Measurements from ENCODE around the gene WNT3A. TPM values are rescaled to one million over a fixed set of nuclear protein-coding genes. Genes with fewer than 3 reads are reported as not detected.
A peak's percentile ranks its signal among the peaks of the same experiment; 100 is the strongest.

WNT3A gene
- total RNA-seq, 1 donor from 2014 or later: not detected

DNA sequence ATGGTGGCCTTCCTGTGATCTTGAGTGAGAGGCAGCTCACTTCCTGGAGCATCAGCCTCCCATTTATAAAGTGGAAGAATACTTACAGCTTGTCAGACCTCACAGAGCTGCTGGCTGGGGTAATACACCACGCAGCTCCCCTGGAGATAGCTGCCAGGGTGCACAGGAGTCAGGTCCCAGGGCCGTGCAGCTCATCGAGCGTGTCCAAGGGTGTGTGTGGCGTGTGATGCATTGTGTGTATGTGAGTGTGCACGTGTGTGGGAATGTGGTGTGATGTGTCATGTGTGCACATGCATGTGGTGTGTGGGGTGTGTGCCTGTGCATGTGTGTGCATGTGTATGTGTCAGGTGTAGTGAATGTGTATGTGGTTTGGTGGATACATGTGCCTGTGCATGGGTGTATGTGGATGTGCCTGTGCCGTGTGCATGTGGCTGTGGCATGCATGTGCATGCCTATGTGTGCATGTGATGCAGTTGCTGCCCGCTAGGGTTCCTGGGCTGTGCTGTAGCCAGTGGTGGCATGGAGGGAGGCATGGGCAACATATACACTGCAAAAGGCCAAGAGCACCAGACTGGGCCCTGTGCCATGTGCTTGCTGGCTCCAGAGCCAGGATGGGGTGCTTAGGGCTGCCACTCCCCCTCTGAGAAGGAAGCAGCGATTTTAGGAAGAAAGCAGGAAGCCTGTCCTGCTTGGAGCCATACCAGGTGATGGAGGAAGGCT, 24.6 kb downstream of the WNT3A start:
- DNase-seq (ENCODE audit: low spot score): no peak

DNA sequence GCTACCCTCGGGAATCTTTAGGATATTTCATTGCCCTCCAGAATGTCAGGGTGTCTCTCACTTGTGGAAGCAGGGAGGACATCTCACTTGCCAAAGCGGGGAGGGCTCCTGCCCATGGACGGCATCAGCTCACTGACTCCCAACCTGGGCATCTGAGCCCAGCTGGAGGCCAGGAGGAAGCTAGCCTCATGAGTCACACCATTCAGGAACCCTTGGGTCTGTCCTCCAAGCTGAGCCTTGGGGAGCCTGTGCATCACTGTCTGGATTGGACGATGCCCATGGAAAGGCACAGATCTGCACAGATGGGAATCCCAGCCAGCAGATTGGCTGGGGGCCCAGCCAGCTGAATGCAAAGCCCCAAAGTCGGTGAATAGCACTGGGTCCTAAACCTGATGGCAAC, 25.2 kb downstream of the WNT3A start:
- no peak for DNase-seq (ENCODE audit: low spot score)

DNA sequence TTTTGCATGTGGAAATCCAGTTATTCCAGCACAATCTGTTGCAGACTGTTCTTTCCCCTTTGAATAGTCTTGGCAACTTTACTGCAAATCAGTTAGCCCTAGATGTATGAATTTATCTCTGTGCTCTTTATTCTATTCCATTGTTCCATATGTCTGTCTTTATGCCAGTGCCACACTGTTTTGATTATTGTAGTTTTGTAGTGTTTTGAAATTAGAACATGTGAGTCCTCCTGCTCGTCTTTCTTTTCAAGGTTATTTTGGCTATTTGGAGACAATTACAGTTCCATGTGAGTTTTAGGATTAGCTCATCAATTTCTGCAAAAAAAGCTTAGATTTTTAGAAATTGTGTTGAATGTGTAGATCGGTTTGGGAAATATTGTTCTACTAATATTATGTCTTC, 26.6 kb downstream of the WNT3A start:
- DNase-seq (ENCODE audit: low spot score): no peak

DNA sequence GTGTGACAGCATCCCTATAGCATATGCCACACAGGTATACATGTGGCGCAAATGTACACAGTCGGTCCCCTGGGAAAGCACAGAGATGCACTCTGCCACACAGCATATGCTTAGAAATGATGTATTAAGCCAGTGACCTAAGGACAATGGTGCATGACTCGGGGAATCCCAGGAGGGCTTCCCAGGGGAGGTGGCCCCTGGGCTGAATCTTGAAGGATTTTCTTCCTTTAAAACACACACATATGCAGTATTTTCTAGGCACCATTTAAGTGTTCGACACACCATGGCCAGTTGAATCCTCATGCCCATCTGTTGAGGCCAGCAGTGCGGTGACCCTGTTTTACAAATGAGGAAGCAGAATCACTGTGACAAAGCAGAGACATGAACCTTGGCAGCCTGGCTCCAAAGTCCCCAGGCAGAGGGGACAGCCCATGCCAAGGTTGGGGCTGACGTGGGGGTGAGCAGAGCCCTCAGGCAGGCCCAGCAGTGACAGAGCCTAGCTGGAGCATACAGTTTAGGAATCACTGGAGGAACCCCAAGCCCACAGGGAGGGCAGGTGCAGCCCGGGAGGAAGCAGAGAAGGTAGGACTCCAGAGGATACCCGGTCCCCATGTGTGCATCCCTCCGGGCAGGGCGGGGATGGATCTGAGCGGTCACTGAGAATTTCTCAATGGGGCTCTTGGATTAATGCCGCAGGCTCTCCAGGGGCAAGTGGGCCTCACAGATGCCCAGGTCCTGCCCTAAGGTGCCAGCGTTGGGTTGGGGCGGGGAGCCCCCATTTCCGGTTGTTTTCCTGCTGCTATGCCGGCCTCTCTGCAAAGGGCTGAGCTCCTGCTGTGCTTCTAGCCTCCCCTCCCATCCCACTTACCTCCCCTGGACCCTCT, 28.4 kb downstream of the WNT3A start:
- no peak for DNase-seq (ENCODE audit: low spot score)

DNA sequence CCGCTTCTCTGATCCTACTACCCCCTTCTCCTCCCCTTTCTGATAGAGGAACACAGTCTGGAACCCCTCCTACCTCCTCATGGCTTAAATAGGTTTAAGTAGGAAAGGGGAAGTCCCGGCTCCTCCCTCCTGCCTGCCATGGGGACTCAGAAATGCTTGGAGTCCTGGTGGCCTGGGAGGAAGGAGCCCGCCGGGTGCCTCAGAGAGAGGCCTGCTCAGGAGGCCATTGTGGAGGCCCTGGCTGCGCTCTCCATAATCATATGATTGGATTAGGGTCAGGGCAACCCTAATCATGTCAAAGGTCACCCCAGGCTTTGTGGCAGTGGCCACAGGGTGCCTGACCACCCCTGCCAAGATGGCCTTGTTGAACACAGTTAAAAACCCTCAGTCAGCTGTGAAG, 29.0 kb downstream of the WNT3A start:
- DNase-seq (ENCODE audit: low spot score): no peak

DNA sequence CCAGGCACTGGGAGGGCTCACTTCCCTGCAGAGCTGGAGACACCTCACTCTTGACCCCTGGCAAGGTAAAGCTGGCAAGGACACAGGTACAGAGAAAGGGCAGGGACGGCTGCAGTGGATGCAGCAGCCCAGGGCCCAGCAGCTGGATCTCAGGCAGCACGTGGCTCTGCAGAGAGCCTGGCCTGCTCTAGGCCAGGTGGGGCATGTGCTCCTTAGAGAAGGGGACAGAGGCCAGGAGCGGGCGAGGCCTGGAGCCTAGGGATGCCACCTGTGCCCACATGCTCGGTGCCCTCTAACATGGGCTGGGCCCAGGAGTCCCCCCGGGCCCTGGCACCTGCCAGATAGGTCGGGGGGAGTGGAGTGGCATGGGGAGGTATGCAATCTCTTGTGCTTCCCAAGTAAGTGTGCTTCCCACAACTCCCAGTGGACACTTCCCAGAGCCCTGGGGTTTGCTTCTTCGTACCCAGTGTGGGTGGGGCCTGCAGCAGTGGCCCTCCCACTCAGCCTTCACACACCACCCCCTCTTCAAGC, 30.0 kb downstream of the WNT3A start:
- no peak for DNase-seq (ENCODE audit: low spot score)

DNA sequence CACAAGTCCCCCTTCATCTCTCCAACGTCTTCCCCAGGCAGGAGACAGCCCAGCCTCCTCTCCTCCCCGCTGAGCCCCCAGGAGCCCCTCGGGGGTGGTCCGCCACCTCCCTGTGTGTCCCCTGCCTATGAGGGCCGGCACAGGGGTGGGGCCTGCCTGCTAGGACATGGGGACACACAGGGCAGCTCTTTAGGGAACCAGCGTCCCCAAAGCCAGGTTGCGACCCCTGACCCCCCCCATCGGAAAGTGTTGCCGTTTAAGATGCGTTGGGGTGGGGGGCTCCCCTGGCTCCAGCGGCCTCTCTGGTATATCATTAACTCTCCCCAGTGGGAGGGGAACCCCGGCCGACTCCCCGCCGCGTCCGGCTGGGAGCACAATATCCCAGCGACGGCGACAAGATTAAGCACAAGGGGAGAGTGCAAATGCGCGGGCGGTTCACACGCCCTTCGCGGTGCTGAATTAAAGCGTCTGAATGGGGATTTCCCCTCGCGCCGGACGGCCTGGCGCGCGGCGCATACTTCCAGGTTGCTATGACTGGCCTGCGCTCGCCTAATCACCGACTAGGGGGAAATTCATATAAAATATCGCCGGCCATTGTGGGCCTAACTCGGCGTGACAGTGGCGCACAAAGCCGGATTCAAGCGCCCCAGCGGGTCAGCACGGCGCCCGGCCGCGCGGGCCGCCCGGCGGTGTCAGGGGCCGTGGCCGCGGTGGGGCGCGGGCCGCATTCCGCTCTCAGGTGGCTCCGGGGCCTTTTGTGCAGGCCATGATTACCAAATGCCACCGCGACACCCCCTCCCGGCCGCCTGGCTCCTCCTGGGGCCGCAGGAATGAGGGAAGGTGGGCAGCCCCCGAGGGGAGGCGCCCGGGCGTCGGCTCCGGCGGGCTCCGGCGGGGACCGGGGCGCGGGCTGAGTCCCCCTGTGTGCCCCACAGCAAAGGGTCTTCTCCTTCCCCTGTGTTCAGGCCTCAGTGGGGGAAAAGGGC, 30.9 kb downstream of the WNT3A start:
- DNase-seq (ENCODE audit: low spot score): no peak

DNA sequence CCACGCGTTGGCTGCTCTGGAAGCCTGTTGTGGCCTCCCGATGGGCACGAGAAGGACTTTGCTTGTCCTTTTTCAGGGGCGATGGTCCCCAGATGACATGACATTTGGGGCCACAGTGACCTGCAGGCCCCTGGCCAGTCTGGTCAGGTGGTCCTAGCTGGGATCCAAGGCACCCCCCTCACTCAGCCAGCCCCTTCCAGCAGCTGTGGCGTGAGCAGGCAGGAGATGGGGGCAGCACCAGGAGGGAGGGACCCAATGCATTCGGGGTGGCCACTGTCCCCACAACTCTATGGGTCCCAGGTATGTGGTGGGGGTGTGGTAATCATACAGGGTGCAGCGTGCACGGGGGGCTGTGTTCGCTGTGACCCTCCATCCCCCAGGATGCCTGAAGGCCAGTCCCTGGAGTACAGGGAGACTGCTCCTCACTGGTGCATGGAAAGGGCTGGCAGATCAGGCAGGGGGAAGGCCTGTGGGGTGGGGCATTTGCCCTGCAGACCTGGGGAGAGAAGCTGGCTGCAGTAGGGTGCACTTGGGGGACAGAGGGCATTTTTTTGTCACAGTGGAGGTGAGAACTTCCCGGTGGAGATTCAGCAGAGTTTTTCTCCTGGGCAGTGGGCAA, 31.7 kb downstream of the WNT3A start:
- no peak for DNase-seq (ENCODE audit: low spot score)

DNA sequence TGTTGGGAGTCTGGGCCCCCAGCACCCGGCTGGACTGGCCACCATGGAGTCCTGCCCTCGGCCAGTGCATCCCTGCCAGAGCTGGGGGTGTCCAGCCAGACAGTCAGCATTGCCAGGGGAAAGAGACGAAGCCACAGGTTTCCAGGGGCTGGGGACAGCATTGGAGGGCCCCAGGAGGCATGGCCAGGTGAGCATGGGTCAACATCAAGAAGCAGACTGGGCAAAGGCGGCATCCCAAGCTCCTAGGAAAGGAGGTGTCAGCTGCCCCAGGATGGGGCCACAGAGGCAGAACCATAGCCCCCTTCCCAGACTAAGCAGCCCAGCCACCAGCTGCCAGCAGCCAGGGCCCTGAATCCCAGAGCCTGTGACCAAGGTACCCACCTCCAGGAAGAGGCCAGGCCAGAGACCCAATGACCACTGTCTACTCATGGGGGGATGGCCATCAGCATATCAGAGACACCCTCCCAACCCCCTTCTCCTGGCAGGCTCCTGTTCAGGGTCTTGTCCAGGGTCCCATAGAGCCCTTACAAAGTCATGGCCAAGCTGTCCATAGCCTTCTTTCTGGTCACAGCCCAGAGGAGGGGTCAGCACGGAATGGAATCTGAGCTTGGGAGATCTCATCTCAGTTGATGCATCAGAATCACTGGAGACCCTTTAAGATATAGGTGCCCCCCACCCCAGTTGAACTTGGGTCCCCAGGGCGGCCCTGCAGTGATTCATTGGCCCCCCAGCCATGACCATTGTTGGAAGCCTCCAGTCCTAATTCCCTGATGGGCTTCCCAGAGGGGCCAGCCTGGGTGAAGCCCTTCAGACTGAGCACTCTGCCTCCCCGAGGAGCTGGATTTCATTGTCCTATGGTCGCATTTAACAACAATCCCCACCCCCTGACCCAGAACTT, 32.5 kb downstream of the WNT3A start:
- no peak for DNase-seq (ENCODE audit: low spot score)

DNA sequence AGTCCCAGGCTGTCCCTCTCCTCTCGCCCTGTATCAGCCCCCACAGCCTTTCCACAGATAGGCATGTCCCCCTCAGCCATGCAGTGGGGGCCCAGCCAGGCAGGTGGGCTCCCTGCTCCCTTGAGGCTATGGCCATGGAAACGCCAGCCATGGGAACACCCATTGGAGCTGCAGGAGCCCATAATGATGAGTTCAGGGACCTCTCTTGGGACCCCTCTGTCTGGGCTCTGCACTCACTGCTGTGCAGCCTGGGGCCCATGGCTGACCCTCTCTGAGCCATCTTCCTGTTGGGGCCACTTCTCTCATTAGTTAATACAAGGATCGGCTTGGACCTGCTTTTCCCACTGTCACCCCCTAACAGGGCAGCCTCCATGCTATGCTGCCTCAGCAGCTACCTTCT, 33.2 kb downstream of the WNT3A start:
- DNase-seq (ENCODE audit: low spot score): no peak

DNA sequence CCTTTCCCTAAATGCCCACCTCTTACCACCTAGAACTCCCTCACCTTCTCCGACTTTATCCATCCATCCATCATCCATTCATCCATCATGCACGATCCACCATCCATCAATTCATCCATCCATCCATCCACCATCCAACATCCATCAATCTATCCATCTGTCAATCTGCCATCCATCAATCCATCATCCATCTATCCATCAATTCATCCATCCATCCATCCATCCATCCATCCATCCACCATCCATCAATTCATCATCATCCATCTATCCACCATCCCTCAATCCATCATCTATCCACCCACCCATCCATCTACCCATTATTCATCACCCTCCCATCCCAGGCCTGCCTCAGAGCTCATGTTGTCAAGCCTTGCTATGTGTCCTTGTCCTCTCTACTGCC, 34.5 kb downstream of the WNT3A start:
- no peak for DNase-seq (ENCODE audit: low spot score)

DNA sequence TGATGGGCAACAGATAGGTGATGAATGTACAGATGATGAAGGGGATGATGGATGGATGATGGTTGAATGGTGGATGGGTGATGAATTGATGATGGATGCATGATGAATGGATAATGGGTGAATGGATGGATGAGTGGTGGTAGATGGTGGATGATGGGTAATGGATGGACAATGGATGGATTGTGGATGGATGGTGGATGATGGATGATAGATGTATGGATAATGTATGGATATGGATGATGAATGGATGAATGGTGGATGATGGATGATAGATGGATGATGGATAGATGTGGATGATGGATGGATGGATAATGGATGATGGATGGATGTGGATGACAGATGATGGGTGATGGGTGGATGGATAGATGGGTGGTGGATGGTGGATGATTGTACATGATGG, 35.7 kb downstream of the WNT3A start:
- no peak for DNase-seq (ENCODE audit: low spot score)

DNA sequence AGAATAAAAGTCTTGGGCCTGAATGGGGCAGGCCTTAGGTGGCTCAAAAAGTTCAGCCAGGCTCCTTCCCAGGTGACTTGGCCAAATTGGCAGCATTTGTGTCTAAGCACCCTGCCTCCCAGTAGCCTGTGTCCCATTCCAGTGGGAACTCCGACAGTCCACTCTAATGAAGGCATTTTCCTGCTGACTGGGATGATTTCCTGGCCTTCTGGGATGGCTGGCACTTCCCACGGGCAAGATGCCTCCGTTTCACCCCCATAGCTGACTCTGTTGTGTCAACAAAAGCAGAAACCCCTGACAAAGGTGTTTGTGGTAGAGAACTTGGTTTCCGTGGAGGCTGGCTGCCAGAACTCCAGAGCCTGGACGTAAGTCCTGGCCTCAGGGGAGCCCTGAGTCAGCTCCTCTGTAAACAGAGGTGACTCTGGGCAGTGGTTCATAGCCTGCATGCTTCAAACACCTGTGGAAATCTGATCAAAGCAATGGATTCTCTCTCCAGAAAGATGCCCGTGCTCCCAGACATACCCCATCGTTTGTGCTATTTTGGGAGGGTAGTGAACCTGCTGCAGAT, 36.6 kb downstream of the WNT3A start:
- no peak for DNase-seq (ENCODE audit: low spot score)

DNA sequence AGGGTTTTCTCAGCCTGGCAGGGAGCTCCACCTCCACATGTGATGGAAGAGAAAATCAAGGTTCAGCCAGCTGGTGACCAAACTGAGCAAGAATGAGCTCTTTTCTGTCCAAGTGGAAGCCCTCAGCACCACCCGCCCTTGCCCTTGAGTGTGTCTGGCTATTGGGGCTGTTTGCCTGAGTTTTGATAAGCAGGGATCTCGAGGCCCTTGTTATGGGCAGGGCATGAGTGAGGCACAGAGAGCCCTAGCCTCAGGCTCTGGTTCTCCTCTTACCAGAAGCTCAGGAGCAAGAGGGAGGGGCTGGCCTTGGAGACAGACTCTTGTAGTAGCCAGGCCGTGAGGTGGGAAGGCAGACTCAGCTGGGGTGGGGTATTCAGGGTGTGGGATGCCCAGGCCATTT, 38.2 kb downstream of the WNT3A start:
- peak; percentile 69 for DNase-seq (ENCODE audit: low spot score)

DNA sequence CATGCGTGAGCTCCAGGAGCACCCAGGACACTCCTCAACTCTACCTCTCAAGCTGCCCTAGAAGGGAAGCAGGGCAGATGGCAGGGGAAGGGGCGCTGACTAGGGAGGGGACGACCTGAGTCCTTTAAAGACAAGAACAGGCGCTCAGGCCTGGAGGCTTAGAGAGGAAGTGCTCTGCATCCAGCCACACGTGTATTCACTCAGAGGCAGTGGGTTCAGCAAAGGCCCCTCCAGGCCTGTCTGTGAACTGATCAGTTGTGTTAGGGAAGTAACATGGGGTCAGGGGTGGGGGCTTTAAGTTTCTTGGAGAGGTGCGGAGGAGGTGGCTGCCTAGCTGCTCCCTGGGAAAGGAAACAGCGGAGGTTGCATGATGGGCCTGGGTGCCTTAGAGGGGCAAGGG, 38.6 kb downstream of the WNT3A start:
- no peak for DNase-seq (ENCODE audit: low spot score)

DNA sequence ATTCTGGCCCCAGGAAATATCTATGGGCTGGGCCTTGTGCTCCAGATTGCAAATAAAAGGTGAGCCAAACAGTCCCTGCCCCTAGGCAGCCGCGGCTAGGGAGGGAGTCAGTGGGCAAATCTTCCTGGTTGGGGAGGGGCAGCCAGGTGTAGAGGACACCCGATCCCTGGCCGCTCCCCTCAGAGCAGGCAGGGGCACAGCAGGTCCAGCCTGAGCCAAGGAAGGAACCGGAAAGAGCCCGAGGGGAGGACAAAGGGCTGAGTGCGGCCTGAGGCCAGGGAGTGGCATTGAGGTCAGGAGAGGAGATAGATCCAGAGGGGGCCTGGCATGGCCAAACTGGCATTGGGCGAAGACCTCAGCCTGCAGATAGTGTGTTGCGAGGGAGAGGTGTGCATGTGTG, 39.1 kb downstream of the WNT3A start:
- no peak for DNase-seq (ENCODE audit: low spot score)

DNA sequence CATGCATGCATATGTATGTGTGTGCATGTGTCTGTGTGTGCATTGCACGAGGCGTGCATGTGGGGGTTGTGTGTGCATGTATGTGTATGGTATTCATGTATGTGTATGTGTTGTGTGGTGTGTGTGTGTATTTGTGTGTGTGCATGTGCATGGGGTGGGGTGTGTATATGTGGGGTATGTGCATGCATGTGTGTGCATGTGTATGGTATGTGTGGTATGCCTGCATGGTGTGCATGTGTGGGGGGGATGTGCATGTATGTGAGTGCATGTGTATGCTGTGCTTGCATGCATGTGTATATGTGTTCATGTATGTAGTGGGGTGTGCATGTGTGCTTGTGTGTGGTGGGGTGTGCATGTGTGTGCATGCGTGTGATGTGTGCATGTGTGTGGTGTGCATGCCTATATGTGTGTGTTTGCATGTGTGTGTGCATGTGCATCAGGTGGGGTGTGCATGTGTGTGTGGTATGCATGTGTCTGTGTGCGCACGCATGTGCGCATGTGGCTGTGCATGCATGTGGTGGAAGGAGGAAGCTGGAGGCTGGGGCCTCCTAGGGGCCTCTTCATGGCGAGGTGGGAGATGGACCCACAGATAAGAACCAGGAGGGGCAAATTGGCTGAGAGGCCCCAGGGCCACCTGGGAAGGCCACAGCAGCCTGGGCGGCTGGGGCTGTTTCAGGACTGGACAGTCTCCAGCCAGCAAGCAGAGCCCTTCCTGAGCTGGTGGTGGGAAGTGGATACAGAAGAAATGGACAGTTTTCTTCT, 39.8 kb downstream of the WNT3A start:
- no peak for DNase-seq (ENCODE audit: low spot score)

DNA sequence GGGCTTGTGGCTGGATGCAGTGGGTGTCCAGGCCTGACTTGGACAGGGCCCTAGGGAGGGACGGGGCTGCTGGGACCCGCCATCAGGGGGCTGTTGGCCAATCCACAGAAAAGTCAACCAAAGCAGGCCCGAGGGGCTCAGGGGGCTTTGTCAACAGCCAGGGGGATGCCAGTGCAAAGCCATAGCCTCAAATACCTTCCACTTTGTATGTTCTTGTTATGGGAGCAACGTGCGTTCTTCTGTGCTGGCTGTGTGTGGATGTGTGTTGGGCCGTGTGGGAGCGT, 40.3 kb downstream of the WNT3A start:
- no peak for DNase-seq (ENCODE audit: low spot score)

DNA sequence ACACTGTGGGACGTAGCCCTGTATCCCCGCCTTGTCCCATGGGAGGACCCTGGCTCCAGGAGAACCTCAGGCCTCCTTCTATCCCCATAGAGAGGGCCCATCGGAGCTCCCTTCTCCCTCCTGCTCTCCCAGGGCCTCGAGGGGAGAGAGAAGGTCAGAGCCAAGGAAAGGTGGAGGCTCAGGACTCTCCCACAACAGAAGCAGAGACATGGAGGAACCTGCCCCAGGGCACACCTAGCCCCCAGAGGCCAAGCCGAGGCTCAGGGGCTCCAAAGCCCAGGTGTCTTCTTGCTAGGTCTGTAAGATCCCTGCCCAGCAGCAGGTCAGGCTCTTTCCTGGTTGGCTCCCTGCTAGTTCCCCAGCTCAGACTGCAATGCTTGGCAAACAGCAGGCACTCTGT, 41.3 kb downstream of the WNT3A start:
- no peak for DNase-seq (ENCODE audit: low spot score)
